GM10847 (cell line): ENCODE results near the gene WDR45B.

Source experiments
- POLR2A ChIP-seq: IDR thresholded peaks from 2 replicates; pipeline ENCODE4 v1.6.1; 2011; ENCODE audit not compliant: insufficient read length; ENCODE audit errors: extremely low read depth

Gene WDR45B

GRCh38 chr17:82666931-82667667 is 18.9 kb upstream of the WDR45B start:
- no peak for TF ChIP-seq POLR2A

DNA sequence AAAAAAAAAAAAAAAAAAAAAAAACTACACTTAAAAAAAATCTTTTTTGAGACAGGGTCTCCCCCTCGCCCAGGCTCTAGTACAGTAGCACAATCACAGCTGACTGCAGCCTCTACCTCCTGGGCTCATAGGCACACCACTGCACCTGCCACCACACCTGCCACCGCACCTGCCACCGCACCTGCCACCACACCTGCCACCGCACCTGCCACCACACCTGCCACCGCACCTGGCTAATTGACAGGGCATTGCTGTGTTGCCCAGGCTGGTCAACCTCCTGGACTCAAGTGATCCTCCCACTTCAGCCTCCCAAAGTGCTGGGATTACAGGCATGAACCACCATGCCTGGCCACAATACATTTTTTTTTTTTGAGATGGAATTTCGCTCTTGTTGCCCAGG is 17.6 kb upstream of the WDR45B start:
- no peak for TF ChIP-seq POLR2A

- TF ChIP-seq POLR2A, result no peak
Observed at GRCh38 chr17:82665217-82665616, 17.0 kb upstream of the WDR45B start.

DNA sequence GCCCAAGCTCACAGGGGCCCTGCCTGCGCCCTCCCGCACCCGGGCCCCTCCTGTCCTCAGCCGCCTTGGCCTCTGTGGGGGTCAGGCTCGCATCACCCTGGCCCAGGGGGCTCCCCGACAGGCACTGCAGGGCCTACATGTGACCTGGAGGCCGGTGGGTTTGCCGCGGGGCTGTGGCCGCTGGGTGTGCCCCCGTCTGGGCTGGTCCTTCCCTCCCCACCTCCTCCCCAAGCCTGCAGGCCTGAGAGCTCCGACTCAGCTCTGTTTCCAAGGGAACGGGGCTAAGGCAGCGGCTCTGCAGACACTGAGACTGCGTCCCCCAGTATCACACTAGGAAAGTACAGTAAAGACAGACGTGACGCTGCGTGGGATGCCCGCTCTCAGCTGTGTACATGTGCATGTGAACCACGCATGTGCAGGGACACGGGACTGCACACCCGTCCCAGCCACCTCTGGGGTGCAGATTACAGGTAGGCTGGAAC is 16.5 kb upstream of the WDR45B start:
- no peak for TF ChIP-seq POLR2A

DNA sequence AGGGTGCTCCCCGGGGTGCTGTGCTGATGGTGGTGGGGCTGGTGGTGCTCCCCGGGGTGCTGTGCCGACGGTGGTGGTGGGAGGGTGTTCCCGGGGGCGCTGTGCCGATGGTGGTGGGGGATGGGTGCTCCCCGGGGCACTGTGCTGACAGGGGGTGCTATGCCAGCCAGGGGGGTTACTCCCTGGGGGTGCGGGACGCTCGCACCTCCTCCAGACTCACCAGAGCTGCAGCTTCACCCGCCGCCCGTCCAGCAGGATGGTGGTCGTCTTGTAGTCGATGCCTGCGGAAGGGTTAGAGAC is 16.0 kb upstream of the WDR45B start:
- TF ChIP-seq POLR2A, result no peak

DNA sequence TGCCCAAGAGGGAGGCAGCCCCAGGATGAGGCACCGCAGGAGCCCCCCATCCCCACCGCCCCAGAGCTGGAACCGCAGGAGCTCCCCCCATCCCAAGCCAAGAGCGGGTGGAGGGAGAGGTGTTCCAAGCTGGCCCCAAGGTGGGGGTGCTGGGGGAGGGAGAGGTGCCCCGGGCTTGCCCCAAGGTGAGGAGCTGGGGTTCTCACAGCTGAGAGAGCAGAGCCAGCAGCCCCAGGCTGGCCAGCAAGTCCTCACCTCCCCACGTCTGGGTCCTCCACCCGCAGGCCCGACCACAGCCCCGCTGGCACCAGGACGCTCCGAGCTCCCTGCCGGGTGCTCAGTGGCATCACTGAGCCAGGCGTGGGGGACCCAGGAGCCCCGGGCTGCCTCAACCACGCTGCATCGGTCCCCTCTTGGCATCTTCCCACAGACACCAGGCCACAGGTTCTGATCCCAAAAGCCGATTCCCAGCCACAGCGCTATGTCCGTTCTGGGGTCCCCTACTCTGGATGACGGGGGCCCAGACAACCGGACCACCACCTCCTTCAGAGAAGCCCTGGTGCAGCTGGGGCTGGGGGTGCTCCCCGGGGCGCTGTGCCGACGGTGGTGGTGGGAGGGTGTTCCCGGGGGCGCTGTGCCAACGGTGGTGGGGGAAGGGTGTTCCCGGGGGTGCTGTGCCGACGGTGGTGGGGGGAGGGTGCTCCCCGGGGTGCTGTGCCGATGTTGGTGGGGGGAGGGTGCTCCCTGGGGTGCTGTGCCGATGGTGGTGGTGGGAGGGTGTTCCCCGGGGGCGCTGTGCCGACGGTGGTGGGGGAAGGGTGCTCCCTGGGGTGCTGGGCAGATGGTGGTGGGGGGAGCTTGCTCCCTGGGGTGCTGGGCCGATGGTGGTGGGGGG is 15.4 kb upstream of the WDR45B start:
- no peak for TF ChIP-seq POLR2A

DNA sequence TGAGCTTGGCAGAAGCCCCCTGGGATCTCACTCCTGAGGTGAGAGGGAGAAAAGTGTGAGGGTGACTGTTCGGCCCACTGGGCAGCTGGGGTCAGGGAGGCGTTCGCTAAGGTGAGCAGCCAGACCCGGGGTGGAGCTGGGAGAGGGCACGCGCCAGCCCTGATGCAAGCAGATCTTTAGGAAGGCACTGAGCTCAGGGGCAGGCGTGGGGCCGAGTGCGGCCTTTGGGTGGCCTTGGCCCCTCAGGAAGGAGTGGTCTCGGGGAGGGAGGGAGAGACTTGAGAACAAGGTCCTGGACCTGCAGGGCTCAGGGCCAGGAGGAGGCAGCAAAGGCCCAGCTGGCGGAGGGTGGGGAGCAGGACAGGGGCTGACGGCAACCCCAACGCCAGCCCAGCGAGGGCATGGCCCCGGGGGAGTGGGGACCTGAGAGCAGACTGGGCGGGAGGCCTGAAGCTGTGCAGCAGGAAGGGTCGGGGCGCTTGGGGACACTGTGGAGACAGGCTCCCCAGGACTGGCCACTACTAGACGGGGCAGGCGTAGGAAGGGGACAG is 14.5 kb upstream of the WDR45B start:
- TF ChIP-seq POLR2A, result no peak

- no peak for TF ChIP-seq POLR2A
Observed at GRCh38 chr17:82661717-82662683, 13.8 kb upstream of the WDR45B start.

GRCh38 chr17:82659886-82660285 is 11.6 kb upstream of the WDR45B start:
- no peak for TF ChIP-seq POLR2A

DNA sequence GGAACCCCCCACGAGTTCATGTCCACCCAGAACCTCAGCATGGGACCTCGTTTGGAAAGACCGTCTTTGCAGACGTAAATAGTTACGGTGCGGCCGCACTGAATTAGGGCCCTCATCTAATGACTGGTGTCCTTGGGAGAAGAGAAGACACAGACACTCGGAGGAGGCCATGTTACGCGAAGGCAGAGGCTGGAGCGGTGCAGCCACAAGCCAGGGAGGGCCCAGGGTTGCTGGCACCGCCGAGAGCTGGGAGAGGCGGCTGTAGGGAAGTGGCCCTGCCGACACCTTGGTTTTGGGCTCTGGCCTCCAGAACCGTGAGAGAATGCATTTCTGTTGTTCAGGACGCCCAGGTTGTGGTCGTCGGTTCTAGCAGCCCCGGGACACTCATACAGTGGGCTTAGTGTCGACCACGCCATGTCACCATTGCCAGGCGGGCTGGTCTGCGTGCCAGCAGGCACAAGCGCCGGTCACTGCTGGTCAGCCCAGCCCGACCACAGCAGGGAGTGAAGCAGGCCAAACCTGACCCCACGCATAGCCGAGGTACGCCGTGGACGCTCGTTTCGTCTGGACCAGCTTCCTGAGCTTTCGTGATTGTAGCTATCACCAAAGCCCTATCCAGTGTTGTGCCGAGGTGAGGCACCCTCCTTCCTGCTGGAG is 10.7 kb upstream of the WDR45B start:
- TF ChIP-seq POLR2A, result no peak

GRCh38 chr17:82658331-82658730 is 10.1 kb upstream of the WDR45B start:
- no peak for TF ChIP-seq POLR2A

GRCh38 chr17:82657926-82658325 is 9.7 kb upstream of the WDR45B start:
- no peak for TF ChIP-seq POLR2A

DNA sequence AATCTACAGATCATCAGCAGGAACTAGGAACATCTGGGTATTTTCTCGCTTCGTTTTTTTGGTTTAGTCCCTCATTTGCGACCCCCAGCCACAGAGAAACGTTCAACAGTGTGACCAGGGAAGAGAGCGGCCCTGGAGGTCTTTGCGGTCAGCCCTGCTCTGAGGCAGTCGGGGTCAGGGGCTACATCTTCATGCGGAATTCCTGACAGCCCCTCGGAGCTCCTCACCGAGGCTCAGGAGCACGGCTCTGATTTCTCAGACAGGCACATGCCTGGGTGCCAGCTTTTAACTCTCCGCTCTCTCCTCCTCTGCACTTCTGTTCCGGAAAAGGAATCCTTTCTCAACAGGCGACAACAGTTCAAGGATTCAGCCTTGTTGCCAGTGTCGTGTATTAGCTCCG is 8.0 kb upstream of the WDR45B start:
- no peak for TF ChIP-seq POLR2A

- TF ChIP-seq POLR2A, result no peak
Observed at GRCh38 chr17:82655523-82655922, 7.3 kb upstream of the WDR45B start.
